Fibroblast of skin of right biceps (primary cell): ENCODE measurements around the gene SHANK1.

Source experiments
- DNase-seq: peaks from one replicate; pipeline ENCODE4 v3.0.0-alpha.2; 2013

The SHANK1 gene

DNA sequence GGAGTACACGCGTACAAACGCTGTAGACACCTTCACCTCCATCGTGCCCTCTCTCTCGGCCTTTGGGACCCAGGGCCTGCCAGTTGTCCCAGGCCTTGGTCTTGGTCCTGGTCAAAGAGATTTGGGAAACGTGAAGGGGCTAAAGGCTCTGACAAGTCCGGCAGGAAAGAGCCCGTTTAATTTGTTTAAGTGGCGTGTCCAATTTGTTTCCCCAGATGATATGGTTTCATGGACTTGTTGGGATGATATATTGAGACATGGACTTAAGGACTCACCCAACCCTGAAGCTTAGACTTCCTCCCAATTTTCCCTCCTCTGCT is 6.3 kb upstream of the SHANK1 start:
- DNase-seq, result no peak

DNA sequence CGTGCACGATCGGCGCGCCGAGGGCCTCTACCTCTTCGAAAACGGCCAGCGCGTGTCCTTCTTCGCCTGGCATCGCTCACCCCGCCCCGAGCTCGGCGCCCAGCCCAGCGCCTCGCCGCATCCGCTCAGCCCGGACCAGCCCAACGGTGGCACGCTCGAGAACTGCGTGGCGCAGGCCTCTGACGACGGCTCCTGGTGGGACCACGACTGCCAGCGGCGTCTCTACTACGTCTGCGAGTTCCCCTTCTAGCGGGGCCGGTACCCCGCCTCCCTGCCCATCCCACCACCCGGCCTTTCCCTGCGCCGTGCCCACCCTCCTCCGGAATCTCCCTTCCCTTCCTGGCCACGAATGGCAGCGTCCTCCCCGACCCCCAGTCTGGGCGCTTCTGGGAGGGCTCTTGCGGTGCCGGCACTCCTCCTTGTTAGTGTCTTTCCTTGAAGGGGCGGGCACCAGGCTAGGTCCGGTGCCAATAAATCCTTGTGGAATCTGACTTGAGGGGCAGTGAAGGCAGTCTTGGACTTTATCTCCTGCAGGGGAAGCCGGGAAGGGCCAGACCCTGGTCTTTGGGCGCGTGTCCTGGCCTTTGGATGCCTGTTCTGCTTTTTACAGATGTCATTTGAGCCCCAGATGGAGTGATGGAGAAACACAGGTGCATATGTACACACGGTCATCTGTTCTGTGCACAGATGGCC is 5.8 kb upstream of the SHANK1 start:
- no peak for DNase-seq

DNA sequence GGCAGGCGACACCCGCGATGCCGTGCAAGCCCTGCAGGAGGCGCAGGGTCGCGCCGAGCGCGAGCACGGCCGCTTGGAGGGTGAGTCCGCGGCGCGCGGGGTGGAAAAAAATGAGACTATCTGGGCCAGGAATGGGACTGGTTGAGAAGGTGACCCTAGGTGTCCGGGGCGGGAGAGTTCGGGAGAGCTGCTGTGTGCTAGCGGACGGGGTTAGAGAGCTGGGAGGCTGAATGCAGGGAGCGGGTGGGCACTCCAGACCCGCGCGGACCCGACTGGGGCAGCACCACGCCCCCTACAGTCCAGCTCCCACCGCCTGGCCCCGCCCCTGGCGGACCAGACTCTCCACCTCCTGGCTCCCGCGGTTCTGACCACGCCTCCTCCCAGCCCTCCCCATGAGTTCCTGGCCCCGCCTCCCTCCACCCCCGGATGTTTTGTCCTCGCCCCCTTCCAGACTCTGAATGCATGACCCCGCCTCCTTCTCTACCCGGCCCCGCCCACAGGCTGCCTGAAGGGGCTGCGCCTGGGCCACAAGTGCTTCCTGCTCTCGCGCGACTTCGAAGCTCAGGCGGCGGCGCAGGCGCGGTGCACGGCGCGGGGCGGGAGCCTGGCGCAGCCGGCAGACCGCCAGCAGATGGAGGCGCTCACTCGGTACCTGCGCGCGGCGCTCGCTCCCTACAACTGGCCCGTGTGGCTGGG is 5.1 kb upstream of the SHANK1 start:
- peak; percentile 99 for DNase-seq

DNA sequence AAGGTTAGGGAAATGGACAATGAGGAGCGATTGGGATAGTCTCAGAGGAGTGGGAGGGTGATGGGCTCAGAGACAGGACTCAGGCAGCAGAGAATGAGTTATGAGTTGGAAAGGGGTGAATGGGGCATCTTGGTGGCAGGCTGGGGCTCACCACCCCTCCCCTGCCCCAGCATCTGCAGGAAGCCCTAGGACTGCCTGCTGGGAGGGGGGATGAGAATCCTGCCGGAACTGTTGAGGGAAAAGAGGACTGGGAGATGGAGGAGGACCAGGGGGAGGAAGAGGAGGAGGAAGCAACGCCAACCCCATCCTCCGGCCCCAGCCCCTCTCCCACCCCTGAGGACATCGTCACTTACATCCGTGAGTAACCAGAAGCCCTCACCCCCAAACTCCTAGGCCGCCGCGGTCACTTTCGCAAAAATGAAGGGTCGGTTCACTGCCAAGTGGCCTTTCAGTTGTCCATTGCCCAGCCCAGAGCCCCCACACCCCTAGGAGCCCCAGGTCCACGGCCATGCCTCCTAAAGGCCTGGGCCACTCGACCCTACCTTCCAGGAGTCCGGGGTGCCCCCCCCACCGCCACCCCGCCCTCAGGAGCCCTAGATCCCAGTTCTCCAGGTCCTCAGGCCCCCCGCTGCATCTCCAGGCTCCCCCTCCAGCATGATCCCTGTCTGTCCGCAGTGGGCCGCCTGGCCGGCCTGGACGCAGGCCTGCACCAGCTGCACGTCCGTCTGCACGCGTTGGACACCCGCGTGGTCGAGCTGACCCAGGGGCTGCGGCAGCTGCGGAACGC is 4.3 kb upstream of the SHANK1 start:
- peak; percentile 26 for DNase-seq

DNA sequence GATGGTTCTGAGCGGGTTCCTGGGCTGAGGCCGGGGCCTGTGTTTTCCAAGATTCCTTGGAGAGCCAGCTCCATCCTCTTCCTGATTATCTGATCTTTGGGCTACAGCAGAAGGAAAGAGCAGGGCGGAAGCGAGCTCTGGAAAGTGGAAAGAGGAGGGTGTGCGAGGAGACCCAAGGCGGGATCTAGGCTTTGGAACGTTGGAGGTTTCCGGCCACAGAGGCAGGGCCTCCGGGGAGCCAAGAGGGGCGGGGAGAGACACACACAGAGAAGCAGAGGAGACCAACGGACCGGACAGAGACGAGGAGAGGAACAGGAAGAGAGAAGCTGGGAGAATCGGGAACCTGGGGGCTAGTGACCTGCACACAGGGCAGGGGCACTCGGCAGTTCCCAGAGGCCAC is 3.5 kb upstream of the SHANK1 start, which contains the start of gene CLEC11A:
TSS of gene CLEC11A (plus strand) at position 296 of the 400 bp plus-strand sequence. CDS start 162 bp downstream, outside the sequence.
- peak; percentile 87 for DNase-seq

DNA sequence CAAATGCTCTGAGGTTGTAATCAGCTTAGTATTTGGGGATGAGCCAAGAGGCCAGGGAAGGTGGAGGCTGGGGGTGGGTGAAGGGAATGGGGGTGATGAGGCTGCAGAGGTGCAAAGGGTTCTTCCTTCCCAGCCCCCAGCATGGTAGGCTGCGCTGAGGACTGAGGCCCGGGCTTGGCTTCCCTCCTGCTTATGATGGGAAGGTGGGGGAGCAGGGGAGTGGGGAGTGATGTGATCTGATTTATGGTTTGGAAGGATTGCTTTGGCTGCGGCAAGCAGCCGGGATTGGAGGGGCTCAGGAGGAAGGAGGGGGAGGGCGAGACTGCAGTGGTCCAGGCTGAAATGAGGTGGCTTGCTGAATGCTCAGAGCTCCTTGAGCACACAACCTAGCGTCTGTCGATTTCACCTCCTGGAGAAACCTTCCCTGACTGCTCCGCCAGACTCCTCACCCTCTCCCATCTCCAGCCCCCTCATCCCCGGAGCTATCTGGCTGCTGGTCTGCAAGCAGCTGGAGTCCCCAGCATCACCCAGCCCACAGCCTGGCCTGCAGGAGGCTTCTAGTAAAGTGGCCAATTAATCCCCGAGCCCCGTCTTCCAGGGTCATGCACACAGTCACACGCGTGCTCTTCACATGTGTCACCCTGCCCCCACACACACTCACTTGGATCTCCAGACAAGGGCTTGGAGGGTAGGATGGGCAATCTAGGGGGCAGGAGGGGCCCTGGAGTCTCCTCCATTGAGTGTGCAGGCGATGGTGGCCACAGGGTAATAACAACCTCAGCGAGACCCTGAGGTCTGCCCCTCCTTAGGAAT is 2.8 kb upstream of the SHANK1 start:
- DNase-seq, result peak; percentile 62

DNA sequence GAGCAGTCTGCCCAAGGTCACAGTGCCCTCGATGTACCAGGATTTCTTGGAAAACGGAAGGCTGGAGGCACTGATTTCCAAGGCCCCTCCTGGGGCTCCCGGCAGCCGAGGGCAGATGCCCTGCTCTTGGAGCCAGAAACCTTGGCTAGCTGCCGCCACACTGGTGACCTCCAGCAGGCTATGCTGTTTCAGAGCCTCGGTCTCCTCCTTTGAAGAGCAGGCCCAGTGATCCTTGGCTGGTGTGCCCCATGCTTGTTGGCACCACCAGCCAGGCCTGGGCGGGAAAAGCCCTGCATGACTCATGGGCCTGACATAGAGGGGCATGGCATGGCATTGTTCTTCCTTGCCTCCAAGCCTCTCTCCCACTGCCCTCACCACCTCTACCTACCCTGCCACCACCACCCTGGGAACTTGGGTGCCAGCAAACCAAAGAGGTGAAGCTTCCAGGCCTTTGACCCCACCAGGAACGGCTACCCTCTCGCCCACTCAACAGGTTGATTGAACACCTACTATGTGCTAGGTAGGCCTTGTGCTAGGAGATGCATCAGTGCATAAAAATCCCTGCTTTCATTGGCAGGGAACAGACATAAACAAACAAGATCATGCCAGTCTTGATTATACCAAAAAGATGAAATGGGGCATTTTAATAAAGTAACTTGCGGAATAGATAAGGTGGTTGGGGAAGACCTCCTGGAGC is 2.0 kb upstream of the SHANK1 start:
- no peak for DNase-seq

DNA sequence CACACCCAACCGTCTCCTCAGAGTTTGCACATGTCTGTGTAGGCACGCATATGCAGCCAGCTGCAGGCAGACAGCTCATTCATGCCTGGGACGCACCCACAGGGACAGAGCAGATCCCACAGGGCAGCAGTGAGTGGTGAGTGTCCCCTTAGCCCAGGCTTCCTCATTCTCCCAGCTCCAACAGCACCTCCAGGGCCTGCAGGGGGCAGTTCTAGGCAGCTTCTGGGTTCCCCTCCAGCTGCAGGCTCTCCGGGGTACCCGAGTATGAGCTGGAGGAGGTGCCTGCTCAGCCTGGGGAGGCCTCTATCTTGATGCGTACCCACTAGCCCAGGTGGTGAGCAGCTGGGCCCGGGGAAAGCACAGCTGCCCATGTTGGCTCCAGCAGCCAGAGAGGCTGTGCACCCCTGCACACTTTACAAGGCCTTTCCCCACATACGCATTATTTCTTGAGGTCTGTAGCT is 1.3 kb upstream of the SHANK1 start:
- peak; percentile 63 for DNase-seq

DNA sequence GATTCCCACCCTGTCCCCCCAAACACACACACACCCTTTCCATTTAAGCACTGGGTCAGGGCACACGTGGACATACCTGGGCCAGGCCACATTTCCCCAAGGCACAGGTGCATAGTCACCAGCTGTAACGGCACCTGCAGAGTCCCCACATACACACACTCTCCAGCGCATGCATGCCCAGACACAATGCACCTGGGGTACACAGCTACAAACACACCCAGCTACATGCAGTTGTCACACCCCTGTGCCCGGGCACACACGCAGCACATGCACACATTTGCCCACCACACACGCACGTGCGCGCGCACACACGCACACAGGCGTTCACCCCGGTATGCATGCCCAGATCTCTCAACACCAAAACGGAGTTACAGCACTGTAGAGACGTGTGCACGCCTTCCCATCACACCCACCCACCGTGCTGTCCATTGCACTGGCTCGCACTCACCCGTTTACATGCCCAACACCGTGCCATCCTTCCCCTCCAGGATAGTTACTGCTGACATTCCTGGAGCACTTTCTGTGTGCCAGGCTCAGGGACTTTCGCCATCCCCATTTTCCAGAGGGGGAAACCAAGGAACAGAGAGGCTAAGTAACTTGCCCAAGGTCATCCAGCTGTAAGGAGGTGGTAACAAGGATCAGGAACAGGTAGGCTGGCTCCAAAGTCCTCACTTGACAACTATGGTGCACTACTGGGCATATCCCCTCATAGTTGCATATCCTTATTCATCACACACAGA is 749 bp upstream of the SHANK1 start:
- DNase-seq, result no peak

DNA sequence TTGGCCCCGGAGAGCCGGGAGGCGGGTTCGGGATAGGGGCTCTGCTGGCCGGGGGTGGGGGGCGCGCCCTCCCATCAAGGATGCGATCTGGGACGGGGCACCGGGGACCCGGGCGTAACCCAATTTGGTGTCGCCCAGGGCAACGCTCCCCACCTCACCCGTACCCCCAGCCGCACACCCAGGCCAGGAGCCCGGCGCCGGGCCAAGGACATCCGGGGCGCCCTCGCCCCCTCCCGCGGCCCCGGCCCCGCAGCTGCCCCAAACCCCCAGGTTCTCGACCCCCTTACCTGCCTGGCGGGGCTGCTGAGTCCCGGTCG is 525 bp downstream of the SHANK1 start:
- DNase-seq, result no peak

DNA sequence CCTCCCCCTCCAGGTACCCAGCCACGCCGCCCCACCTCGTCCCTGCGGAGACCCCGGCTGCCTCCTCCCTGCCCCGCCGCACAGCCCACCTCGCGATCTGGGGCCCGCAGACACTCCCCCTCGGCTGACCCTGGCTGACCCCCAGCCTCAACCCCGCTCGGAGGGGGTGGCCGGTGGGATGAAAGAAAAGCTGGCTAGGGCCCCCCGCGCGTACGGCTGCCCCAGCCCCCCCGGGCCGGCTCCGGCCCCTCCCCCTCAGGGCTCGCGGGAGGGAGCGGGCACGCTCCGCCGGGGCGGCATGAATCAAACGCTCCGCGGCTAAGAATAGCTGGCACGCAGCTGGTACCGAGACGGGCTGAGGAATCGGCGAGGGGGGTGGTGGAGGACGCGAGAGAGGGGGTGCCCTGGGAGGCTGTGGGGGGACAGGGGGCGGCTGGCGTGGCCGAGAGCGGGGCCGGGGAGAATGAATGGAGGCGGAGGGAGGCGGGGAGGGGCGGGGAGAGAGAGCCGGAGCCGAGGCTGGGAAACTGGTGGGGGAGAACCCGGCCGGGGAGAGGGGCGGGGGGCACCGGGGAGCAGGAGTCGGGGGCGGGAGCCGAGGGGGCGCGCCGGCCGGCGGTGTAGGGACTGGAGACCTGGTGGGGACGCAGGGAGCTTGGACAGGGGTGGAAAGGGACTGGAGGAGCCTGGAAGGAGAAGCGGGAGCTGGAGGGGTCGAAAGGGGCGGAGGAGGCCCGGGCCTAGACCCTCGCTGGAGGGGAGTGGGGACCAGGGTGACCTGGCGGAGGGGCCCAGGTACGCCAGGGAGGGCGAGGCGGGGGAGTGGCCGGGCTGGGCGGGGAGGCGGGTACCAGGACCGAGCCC is 1.1 kb downstream of the SHANK1 start:
- no peak for DNase-seq

DNA sequence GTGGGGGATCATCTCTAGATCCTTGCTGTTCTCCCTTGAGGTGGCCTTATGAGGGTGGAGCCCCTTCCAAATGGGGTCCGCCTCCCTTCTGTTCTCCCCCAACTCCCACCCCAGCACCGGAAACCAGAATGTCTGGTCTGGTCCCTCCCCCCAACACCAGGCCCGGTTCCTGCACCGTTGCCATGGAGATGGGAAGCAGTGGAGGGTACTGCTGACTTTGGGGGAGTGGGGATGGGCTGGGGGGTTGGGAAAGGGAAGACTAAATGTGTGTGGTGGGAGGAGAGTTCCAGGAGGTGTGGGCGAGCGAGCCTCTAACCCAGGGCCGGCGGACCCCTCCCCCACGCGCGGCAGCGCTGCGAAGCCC is 1.7 kb downstream of the SHANK1 start:
- no peak for DNase-seq

DNA sequence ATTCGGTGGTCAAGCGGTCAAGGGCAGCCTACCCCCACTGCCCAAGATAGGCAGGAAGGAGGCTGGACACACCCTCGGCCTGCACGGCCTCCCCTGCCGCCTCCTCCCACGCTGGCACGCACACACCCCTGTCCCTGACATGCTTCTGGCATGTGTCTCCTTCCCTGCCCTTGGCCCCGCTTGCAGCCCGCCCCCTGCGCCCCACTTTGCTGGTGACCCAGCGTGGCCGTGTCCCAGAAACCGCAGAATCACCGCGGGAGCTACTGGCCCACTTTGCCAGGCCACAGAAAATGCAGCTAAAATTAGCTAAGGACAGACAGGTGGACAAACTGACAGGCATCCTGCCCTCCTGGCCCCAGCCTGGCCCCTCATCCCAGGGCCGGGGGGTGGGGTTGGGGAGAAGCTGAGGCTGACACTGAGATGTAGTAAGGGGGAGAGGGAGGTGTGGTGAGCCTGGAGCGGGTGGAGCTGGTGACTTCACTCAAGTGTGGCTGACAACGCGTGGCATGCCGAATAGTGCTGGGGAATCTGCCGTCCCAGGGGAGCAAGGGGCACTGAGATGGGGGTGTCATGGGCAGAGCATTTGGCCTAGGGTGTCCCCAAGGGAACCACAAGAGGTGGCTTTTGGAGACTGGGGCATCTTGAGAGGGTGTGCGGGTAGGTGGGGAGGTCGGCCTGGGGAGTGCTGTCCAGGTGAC is 2.4 kb downstream of the SHANK1 start:
- DNase-seq, result no peak

DNA sequence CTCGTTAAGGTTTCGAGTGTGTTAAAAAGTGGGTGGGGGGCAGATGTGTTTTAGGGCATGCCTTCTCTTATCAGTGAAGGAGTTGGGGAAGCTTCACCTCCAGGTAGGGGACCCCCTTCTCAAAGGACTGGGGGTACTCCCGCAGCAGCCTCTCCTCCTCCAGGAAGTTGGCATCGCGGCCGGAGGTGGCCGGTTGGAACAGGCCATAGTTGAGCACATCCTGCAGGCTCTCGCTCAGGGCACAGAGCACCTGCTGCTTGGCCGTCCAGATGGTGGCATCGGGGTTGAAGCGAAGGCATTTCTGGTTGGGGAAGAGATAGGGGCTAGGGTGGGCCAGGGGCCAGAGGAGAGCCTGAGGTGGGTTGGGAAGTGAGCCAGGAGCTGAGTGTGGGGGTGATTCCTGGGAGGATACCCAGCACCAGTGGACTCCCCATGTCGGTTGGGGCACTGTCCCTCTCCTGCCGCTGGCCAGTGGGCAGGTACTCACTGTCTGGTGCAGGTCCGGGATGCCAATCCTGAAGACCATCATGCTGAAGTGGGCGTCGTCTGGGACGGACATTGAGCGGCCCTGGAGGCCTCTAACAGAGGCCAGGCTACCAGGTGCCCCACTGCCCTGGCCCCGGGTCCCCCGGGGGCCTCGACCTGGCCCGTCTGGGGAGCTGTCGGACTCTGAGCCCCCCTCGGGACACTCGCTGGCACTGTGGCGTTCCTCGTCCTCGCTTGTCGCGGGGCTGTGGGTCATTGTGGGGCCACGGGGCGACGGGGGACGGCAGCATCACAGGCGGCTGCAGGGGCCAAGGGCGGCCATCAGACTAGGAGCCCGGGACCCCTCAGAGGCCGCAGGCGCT is 3.2 kb downstream of the SHANK1 start:
- DNase-seq, result no peak

DNA sequence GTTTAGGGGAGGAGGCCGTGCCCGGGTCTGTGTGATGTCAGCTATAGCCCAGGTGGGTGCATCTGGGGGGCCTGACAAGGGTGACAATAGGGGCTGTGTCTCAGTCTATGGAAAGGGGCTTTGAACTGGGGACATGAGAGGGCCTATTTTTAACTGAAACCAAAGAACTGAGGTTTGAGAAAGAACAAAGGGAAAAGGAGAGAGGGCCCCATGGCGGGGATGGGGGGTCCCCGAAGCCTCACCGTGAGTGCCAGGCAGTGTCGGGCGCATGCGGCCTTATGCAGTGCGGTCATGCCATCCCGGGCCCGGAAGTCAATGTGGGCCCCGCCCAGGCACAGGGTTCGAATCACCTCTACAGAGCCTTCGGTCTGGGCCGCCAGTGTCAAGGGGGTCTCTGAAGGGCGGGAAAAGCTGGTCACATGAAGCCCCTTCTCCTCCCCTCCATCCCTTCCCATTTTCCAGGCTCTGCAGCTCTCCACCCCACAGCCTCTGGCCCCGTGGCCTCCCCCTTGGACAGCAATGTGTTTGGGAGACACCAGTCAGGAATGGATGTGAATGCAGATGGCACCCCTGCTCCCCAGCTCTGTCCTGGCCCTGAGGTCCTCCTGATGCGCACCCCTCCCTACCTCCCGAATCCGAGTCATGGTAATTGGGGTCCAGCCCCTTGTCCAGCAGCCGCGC is 5.9 kb downstream of the SHANK1 start:
- no peak for DNase-seq

DNA sequence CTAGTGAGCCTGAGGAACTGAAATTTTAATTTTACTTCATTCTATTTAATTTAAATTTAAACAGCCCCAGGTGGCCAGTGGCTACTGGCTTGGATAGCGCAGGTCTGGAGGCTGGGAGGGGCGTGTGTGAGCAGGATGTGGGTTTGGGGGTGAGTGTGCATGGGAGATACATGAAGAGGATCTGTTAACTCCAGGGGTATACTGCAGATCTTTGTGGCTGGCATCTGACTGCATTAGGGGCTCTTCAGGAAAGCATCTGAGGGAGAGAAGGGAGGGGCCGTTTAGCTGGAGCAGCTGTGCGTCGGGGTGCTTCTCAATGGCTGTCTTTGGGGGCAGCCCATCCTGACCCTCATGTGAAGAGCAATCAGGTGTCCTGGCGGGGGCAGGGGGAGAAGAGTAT is 6.8 kb downstream of the SHANK1 start:
- DNase-seq, result no peak

DNA sequence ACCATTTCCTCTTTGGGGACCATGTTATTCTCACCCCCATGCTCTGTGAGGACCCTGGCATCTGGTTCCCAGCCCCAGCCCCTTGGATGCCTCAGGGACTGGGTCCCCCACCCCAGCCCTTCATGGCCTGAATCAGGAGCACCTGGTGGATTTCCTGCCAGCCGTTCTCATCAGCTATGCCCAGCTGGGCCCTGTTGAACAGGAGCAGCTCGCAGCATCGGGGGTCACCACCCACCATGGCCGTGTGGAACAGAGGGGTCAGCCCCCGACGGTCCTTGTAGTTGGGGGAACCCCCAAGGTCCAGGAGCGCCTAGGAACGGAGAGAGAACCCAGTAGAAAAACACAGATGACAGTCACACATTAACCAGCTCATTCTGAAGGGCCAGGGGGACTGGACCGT is 7.8 kb downstream of the SHANK1 start:
- DNase-seq, result no peak

DNA sequence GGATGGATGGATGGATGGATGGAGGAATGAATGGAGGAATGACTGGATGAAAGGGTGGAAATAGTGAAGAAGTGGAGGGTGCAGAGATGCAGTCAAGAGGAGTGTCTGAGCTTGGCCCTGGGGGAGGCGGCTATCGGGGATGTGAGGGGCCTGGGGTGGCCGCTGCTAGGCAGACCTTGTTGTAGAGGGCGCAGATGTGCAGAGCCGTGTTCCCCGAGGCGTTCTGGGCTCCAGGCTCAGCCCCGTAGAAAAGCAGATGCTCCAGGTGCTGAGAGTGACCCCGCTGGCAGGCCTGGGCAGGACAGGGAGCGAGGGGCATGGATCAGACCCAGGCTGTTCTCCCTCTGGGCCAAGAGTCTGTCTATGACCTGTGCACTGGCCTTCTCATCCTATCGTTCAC is 8.4 kb downstream of the SHANK1 start:
- no peak for DNase-seq

DNA sequence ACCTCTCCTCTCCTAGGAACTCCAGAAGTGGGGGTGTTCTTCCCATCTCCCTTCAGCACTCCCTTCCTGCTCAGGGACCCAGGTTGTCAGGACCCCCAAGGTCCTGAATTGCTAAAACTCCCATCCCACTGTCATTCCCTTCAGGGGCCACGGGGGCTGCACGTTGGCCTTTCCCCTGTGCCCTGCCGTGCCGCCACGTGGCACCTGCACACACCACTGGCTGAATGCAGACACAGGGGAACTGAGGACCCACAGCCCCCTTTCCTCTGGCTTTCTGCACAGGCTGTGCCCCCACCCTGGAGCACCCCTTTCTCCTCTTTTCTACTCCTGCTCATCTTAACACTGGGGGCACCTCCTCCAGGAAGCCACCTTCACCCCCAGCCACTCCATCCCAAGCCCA is 9.0 kb downstream of the SHANK1 start:
- DNase-seq, result no peak
